GM19397 (cell line): Measurements from ENCODE around the gene SUFU.

Source experiments
- ATAC-seq: cut with Tn5 transposase; IDR thresholded peaks from one replicate; pipeline ENCODE4 v1.9.1; 2021; ENCODE audit warnings: mild to moderate bottlenecking, moderate library complexity; ENCODE audit not compliant: unreplicated experiment

The SUFU gene

GRCh38 chr10:102615361-102615760 lies 111.6 kb downstream of the SUFU start:
- no peak for ATAC-seq

GRCh38 chr10:102616066-102616770 lies 112.4 kb downstream of the SUFU start:
- no peak for ATAC-seq

- ATAC-seq, result no peak
Observed at GRCh38 chr10:102617041-102617440, 113.3 kb downstream of the SUFU start.

- ATAC-seq, result no peak
Observed at GRCh38 chr10:102617816-102618215, 114.0 kb downstream of the SUFU start.

- ATAC-seq, result no peak
Observed at GRCh38 chr10:102619281-102619981, 115.7 kb downstream of the SUFU start.

GRCh38 chr10:102620138-102620590 lies 116.4 kb downstream of the SUFU start:
- ATAC-seq, result no peak

GRCh38 chr10:102620591-102621442 lies 117.0 kb downstream of the SUFU start:
- ATAC-seq, result no peak

GRCh38 chr10:102621443-102622325 lies 117.9 kb downstream of the SUFU start:
- no peak for ATAC-seq

- ATAC-seq, result no peak
Observed at GRCh38 chr10:102624094-102624493, 120.3 kb downstream of the SUFU start.

- ATAC-seq, result no peak
Observed at GRCh38 chr10:102624751-102625645, 121.2 kb downstream of the SUFU start.

- no peak for ATAC-seq
Observed at GRCh38 chr10:102626026-102626685, 122.4 kb downstream of the SUFU start.

- ATAC-seq, result no peak
Observed at GRCh38 chr10:102627291-102627735, 123.5 kb downstream of the SUFU start.

- ATAC-seq, result no peak
Observed at GRCh38 chr10:102627736-102628293, 124.0 kb downstream of the SUFU start.

- no peak for ATAC-seq
Observed at GRCh38 chr10:102628451-102628911, 124.7 kb downstream of the SUFU start.

GRCh38 chr10:102629661-102630614 lies 126.2 kb downstream of the SUFU start:
- ATAC-seq, result no peak

GRCh38 chr10:102630663-102631062 lies 126.9 kb downstream of the SUFU start:
- ATAC-seq, result no peak
